Hepatic stellate cell (primary cell): Measurements from ENCODE around the gene KCNT2.

Experiments
- DNase-seq: peaks from one replicate; pipeline ENCODE4 v3.0.0; 2011; ENCODE audit warnings: low spot score

KCNT2 gene

DNA sequence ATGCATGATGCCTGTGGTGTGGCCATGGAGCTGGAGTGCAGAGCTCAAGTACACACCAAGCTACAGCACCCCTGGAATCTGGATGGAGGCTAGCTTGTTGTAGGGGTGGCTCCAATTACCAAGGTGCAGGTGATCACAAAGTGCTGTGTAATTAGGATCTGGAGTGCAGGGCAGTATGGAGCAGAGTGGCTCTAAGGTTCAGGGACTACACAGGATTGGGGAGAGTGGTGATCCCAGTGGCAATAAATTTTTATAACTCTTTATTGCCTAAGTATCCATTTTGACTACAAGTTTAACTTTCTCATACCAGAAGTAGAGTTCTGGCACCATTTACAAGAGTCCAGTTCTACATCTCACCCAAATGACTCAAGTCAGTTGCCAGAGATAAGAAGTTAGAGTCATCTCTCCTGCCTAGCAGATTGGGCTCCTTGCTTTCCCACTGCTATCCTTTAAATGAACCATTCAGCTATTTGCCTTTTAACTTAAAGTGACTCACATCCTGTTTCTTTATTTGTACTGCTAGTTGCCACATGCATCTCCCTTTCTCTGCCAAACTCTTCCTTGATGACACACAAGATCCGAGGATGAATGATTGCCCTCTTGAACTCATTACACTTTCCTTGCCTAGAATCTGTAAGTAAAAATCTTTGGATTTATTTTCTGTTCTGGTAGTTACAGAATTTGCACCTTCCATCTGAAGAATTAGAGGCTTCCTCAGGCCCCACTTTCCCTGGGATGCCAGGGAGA lies 427.2 kb downstream of the KCNT2 start:
- no peak for DNase-seq

DNA sequence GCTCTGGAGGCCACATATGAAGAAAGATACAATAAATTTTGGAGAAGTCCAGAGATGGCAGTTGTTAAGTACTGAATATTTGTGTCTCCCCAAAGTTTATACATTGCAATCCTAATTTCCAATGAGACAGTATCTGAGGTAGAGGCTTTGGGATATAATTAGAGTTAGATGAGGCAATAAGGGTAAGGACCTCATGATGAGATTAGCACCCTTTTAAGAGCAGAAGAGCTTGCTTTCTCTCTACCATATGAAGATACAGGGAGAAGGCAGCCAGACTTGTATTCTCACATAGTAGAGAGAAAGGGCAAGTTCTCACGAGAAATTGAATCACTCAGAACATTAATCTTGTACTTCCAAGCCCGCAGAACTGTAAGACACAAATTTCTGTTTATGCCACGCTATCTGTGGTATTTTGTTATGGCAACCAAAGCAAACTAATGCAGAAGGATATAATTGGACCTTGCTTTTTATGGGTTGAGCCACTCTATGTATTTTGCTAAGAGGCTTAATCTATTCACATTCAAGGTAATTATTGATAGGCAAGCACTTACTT lies 430.1 kb downstream of the KCNT2 start:
- no peak for DNase-seq
